Endothelial cell of umbilical vein (primary cell): Measurements from ENCODE around the gene UQCRFS1. TPM values are rescaled to one million over a fixed set of nuclear protein-coding genes. Genes with fewer than 3 reads are reported as not detected.

Experiments
- BruUV-seq: library from RNA; stranded (reverse); fragments of 400-500 nt; replicated peaks from 2 replicates; lab custom pipeline; 2021; lab: Mats Ljungman, UMichigan
- CTCF ChIA-PET: fragments of 300-600, 350-600 bp; sonication (Branson Sonifier 250); formaldehyde crosslinking; loops from one replicate; lab custom pipeline; 2021; ENCODE audit warnings: antibody characterized with exemption, inconsistent platforms; lab: Charles Lee
- POLR2A ChIA-PET: fragments of 300-600, 350-600 bp; sonication (Branson Sonifier 250); formaldehyde crosslinking; loops from one replicate; lab custom pipeline; 2021; ENCODE audit warnings: antibody characterized with exemption, inconsistent platforms; lab: Charles Lee
- DNase-seq: peaks from one replicate; pipeline ENCODE4 v3.0.0-alpha.2; 2011; ENCODE audit warnings: low read depth, low spot score
- FAIRE-seq: peaks from 2 replicates; lab custom pipeline; 2011; peaks lifted over from hg19 to GRCh38; lab: Jason Lieb, UNC
- H2AFZ ChIP-seq: 2 replicates; pipeline ENCODE4 v1.6.0; 2012; ENCODE audit warnings: low read depth, low read length, control low read depth, inconsistent platforms
- H3K27ac ChIP-seq: 2 replicates; pipeline ENCODE4 v1.5.1; 2011; ENCODE audit warnings: low read depth, mild to moderate bottlenecking, control low read depth, low read length, moderate library complexity; ENCODE audit not compliant: insufficient read depth
- H3K27me3 ChIP-seq, 2 experiments: 2 replicates each; pipeline versions ENCODE4 v1.6.0 to v1.6.1; 2011; ENCODE audit warnings: low read length in 2 of 2, mixed read lengths in 1 of 2; ENCODE audit not compliant: control insufficient read depth in 2 of 2, insufficient read depth in 2 of 2
- H3K36me3 ChIP-seq, 2 experiments: 2 replicates in 1 of 2; 3 replicates in 1 of 2; pipeline ENCODE4 v1.5.1; 2011; ENCODE audit warnings: low read length in 2 of 2, mild to moderate bottlenecking in 1 of 2, moderate library complexity in 1 of 2; ENCODE audit not compliant: control insufficient read depth in 2 of 2, insufficient read depth in 2 of 2; ENCODE audit errors: extremely low read depth in 1 of 2
- H3K4me1 ChIP-seq: 3 replicates; pipeline ENCODE4 v1.5.1; 2011; ENCODE audit warnings: mild to moderate bottlenecking, low read length; ENCODE audit not compliant: control insufficient read depth, insufficient read depth; ENCODE audit errors: extremely low read depth
- H3K4me2 ChIP-seq: 2 replicates; pipeline ENCODE4 v1.6.1; 2011; ENCODE audit warnings: low read length, control low read depth, mixed read lengths; ENCODE audit not compliant: insufficient read depth
- H3K4me3 ChIP-seq, 3 experiments: fragments of 200-600 bp in 1 of 3; sonication (generic), shearing (Covaris generic) in 1 of 3; replicated peaks in 1 of 3; 2 replicates each; pipeline ENCODE4 v1.5.1; 2011 to 2016; ENCODE audit warnings: control low read depth in 3 of 3, low read length in 3 of 3, mild to moderate bottlenecking in 2 of 3, inconsistent platforms in 1 of 3, low read depth in 1 of 3, moderate library complexity in 1 of 3; ENCODE audit not compliant: insufficient read depth in 1 of 3
- H3K79me2 ChIP-seq: 2 replicates; pipeline ENCODE4 v1.6.0; 2012; ENCODE audit warnings: low read length, inconsistent platforms; ENCODE audit not compliant: control insufficient read depth, insufficient read depth
- H3K9ac ChIP-seq: replicated peaks from 2 replicates; pipeline ENCODE3; 2011; ENCODE audit warnings: low read length, control low read depth; ENCODE audit not compliant: insufficient read depth; ENCODE audit errors: extremely low read depth
- H3K9me1 ChIP-seq: replicated peaks from 3 replicates; pipeline ENCODE4 v1.6.0; 2011; ENCODE audit warnings: mild to moderate bottlenecking, low read length; ENCODE audit not compliant: control insufficient read depth, insufficient read depth; ENCODE audit errors: extremely low read depth
- H3K9me3 ChIP-seq: replicated peaks from 2 replicates; pipeline ENCODE4 v1.5.1; 2012; ENCODE audit warnings: low read length, inconsistent platforms; ENCODE audit not compliant: control insufficient read depth, insufficient read depth
- H4K20me1 ChIP-seq: replicated peaks from 2 replicates; pipeline ENCODE3; 2011; ENCODE audit warnings: mild to moderate bottlenecking, low read length; ENCODE audit not compliant: control insufficient read depth, insufficient read depth; ENCODE audit errors: extremely low read depth
- EZH2 ChIP-seq: IDR thresholded peaks from 2 replicates; pipeline ENCODE4 v1.6.1; 2012; ENCODE audit warnings: borderline replicate concordance, low read depth, mild to moderate bottlenecking, moderate library complexity, low read length, inconsistent platforms; ENCODE audit not compliant: severe bottlenecking
- FOS ChIP-seq: IDR thresholded peaks from 2 replicates; pipeline ENCODE4 v1.6.1; 2011; ENCODE audit warnings: mild to moderate bottlenecking, low read length, moderate library complexity, borderline replicate concordance; ENCODE audit not compliant: insufficient read depth
- GATA2 ChIP-seq: IDR thresholded peaks from 2 replicates; pipeline ENCODE4 v1.7.0; 2011; ENCODE audit warnings: low read depth, mild to moderate bottlenecking, moderate library complexity, mixed read lengths, low read length; ENCODE audit not compliant: insufficient read length, insufficient read depth
- JUN ChIP-seq: IDR thresholded peaks from 2 replicates; pipeline ENCODE4 v1.6.1; 2011; ENCODE audit warnings: borderline replicate concordance, low read depth; ENCODE audit not compliant: insufficient read length, insufficient read depth
- MYC ChIP-seq: IDR thresholded peaks from one replicate; pipeline ENCODE4 v1.6.1; 2011; ENCODE audit warnings: mild to moderate bottlenecking, low read depth, low read length
- POLR2A ChIP-seq: IDR thresholded peaks from 2 replicates; pipeline ENCODE4 v1.6.1; 2012; ENCODE audit warnings: low read depth, mild to moderate bottlenecking, control low read depth, low read length
- POLR2AphosphoS5 ChIP-seq: IDR thresholded peaks from 2 replicates; pipeline ENCODE4 v1.6.1; 2012; ENCODE audit warnings: low read depth, mild to moderate bottlenecking, control low read depth, low read length, moderate library complexity; ENCODE audit not compliant: insufficient read depth
- dilution Hi-C: fragments of 300-500 bp; cut with MboI; formaldehyde crosslinking; loops from one replicate; pipeline ENCODE4 v1.15.0; 2019; ENCODE audit warnings: low sequenced_read_pairs; ENCODE audit not compliant: extremely low pct_ligation_motif_present
- intact Hi-C: fragments of 100-400 bp; cut with micrococcal nuclease; formaldehyde crosslinking; loops from one replicate; pipeline ENCODE4 v1.10.0; 2022
- polyA plus RNA-seq, 4 experiments: library from polyadenylated mRNA; depleted of rRNA in 3 of 4; stranded (reverse) in 3 of 4; unstranded in 1 of 4; fragments of >200 nt; gene quantifications; 2 replicates each; pipeline versions ENCODE4 v1.2.1 to v1.2.3, GENCODE V29; 2011 to 2012; ENCODE audit warnings: missing spikeins in 1 of 4
- total RNA-seq: library from RNA; stranded (reverse); gene quantifications from 2 replicates; pipeline ENCODE4 v1.2.3, GENCODE V29; 2021
- TF ChIP-seq, protein P1 (sequence below): IDR thresholded peaks from 2 replicates; pipeline ENCODE4 v1.6.1; 2011; ENCODE audit not compliant: insufficient read depth, insufficient read length
- TF ChIP-seq, protein P2 (sequence below), 2 donors: IDR thresholded peaks; 1 replicate in 1 of 2; 2 replicates in 1 of 2; pipeline ENCODE4 v1.5.1; 2011; ENCODE audit warnings: low read length in 2 of 2, mild to moderate bottlenecking in 2 of 2, moderate library complexity in 2 of 2, control low read depth in 1 of 2, inconsistent platforms in 1 of 2, low read depth in 1 of 2; ENCODE audit not compliant: insufficient read depth in 1 of 2; ENCODE audit errors: extremely low read depth in 1 of 2

Gene UQCRFS1
- total and polyA plus RNA-seq, 2 donors (not counting 3 experiments of a cell fraction or from before 2014, with no cell fraction given) = 28.2 to 33.8 TPM

DNA sequence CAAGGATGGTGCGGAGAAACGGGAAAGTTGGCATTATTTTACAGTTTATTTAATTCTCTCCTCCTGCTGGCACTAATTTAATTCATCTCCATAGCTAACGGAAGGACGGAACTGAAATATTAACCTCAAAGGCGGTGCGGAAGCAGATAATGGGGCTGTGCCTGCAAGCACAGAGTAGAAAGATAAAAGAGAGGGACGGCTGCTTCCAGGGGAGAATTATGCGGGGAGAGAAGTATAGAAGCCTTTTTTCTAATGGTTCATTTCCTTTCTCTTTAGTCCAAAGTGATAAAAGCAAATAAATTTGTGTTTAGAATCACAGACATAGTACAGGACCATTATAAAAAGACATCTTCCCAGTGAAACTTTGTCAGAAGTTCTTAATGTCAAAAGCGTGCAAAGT, 34.5 kb upstream of the UQCRFS1 start:
- no peak for TF ChIP-seq EZH2
- no peak for TF ChIP-seq GATA2
- no peak for TF ChIP-seq JUN
- no peak for TF ChIP-seq POLR2AphosphoS5
- TF ChIP-seq POLR2A = no peak
- no peak for TF ChIP-seq FOS
- TF ChIP-seq, protein P1, sequence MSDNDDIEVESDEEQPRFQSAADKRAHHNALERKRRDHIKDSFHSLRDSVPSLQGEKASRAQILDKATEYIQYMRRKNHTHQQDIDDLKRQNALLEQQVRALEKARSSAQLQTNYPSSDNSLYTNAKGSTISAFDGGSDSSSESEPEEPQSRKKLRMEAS = no peak
- intact Hi-C loops (no loop called here), dilution Hi-C loops (no loop called here)
- no peak overlapping the region for H3K9ac ChIP-seq
- H3K4me3 ChIP-seq = no peak overlapping the region
- H3K9me1 ChIP-seq = no peaks in the 10 kb centered on the region
- no peak overlapping the region for H3K27ac ChIP-seq
- no peaks in the 10 kb centered on the region for H3K27me3 ChIP-seq
- no TSS peak for BruUV-seq
- H3K4me2 ChIP-seq = no peak overlapping the region
- H3K4me1 ChIP-seq = no peaks in the 10 kb centered on the region
- H3K9me3 ChIP-seq = no peaks in the 10 kb centered on the region
- ChIA-PET POLR2A (no interaction called here), CTCF (no interaction called here)
- no peaks in the 10 kb centered on the region for H4K20me1 ChIP-seq
- H3K79me2 ChIP-seq = no peaks in the 10 kb centered on the region
- no peaks in the 10 kb centered on the region for H3K36me3 ChIP-seq
- no peak for FAIRE-seq
- no peak overlapping the region for H2AFZ ChIP-seq
- no peak for DNase-seq

DNA sequence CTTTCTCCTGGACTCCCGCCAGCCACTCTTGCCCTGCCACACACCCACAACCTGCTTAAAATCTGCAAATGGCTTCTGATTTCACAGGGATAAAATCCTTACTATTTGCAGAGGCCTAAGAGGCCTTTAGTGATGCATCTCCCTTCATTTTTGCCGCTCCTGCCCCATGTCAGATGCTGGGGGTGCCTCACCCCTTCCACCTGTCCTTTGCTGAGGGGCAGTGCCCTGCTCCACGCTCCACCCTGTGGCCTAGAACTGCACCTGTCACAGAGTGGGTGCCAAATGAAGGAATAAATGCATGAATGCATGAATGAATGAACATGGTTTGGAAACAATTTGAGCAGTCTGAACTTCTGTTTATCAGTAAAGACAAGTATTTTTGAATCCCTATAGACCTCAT, 34.1 kb upstream of the UQCRFS1 start:
- H3K27ac ChIP-seq = no peak overlapping the region
- no peaks in the 10 kb centered on the region for H3K9me1 ChIP-seq
- no peaks in the 10 kb centered on the region for H3K4me1 ChIP-seq
- H3K9me3 ChIP-seq = no peaks in the 10 kb centered on the region
- no peak overlapping the region for H3K9ac ChIP-seq
- intact Hi-C loops = no loop called here
- H4K20me1 ChIP-seq = no peaks in the 10 kb centered on the region
- H3K4me3 ChIP-seq = no peak overlapping the region
- DNase-seq (no peak), FAIRE-seq (no peak)
- dilution Hi-C loops = no loop called here
- no peaks in the 10 kb centered on the region for H3K79me2 ChIP-seq
- CTCF ChIA-PET = no interaction called here
- no peak overlapping the region for H2AFZ ChIP-seq
- TF ChIP-seq, protein P2, sequence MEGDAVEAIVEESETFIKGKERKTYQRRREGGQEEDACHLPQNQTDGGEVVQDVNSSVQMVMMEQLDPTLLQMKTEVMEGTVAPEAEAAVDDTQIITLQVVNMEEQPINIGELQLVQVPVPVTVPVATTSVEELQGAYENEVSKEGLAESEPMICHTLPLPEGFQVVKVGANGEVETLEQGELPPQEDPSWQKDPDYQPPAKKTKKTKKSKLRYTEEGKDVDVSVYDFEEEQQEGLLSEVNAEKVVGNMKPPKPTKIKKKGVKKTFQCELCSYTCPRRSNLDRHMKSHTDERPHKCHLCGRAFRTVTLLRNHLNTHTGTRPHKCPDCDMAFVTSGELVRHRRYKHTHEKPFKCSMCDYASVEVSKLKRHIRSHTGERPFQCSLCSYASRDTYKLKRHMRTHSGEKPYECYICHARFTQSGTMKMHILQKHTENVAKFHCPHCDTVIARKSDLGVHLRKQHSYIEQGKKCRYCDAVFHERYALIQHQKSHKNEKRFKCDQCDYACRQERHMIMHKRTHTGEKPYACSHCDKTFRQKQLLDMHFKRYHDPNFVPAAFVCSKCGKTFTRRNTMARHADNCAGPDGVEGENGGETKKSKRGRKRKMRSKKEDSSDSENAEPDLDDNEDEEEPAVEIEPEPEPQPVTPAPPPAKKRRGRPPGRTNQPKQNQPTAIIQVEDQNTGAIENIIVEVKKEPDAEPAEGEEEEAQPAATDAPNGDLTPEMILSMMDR (IDR thresholded peaks at IDR 0.05; ENCODE audit: extremely low read depth in 1 of 2, insufficient read depth in 1 of 2, low read depth in 1 of 2, low read length in 2 of 2) = no peak
- TF ChIP-seq POLR2AphosphoS5 (no peak), POLR2A (no peak), MYC (no peak), FOS (no peak), JUN (no peak), GATA2 (no peak), EZH2 (no peak)
- TF ChIP-seq, protein P1 = no peak
- no peaks in the 10 kb centered on the region for H3K27me3 ChIP-seq
- no TSS peak for BruUV-seq
- H3K36me3 ChIP-seq = no peaks in the 10 kb centered on the region
- no peak overlapping the region for H3K4me2 ChIP-seq
- POLR2A ChIA-PET = no interaction called here
